ENCODE data around the gene MEGF8. TPM values are rescaled to one million over a fixed set of nuclear protein-coding genes. Genes with fewer than 3 reads are reported as not detected.

The MEGF8 gene, protein sequence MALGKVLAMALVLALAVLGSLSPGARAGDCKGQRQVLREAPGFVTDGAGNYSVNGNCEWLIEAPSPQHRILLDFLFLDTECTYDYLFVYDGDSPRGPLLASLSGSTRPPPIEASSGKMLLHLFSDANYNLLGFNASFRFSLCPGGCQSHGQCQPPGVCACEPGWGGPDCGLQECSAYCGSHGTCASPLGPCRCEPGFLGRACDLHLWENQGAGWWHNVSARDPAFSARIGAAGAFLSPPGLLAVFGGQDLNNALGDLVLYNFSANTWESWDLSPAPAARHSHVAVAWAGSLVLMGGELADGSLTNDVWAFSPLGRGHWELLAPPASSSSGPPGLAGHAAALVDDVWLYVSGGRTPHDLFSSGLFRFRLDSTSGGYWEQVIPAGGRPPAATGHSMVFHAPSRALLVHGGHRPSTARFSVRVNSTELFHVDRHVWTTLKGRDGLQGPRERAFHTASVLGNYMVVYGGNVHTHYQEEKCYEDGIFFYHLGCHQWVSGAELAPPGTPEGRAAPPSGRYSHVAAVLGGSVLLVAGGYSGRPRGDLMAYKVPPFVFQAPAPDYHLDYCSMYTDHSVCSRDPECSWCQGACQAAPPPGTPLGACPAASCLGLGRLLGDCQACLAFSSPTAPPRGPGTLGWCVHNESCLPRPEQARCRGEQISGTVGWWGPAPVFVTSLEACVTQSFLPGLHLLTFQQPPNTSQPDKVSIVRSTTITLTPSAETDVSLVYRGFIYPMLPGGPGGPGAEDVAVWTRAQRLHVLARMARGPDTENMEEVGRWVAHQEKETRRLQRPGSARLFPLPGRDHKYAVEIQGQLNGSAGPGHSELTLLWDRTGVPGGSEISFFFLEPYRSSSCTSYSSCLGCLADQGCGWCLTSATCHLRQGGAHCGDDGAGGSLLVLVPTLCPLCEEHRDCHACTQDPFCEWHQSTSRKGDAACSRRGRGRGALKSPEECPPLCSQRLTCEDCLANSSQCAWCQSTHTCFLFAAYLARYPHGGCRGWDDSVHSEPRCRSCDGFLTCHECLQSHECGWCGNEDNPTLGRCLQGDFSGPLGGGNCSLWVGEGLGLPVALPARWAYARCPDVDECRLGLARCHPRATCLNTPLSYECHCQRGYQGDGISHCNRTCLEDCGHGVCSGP (N-terminal part only)
- total RNA-seq (ENCODE audit: unreplicated experiment), result 69.3 TPM
- long read RNA-seq, partial matches to known transcripts, result 0 of 7 reads
- long read RNA-seq, other reads (novel, unspliced or antisense), result 7 of 7 reads

- H3K4me3 Mint-ChIP-seq (ENCODE audit: unreplicated experiment), result peak within 1 kb of the TSS; percentile 90
- H3K4me1 Mint-ChIP-seq (ENCODE audit: unreplicated experiment), result peaks cover 38% of the 10 kb centered on the region
- no peak within 1 kb of the TSS for H3K27ac Mint-ChIP-seq (ENCODE audit: unreplicated experiment)
- peak; percentile 94 for DNase-seq (ENCODE audit: low spot score)
- TF ChIP-seq CTCF (IDR thresholded peaks at IDR 0.05; ENCODE audit: unreplicated experiment), result peak; percentile 14
- H3K9me3 Mint-ChIP-seq (ENCODE audit: unreplicated experiment), result no peaks in the 10 kb centered on the region
- peaks cover 26% of the 10 kb centered on the region for H3K27me3 Mint-ChIP-seq (ENCODE audit: unreplicated experiment)
- peaks cover 11% of the 10 kb centered on the region for H3K36me3 Mint-ChIP-seq (ENCODE audit: low read depth, unreplicated experiment)
These were observed at the start of gene MEGF8 for GRCh38 chr19:42325308-42325895. Gene MEGF8 (plus strand): TSS chr19:42325635. CDS start chr19:42326244, 609 bp downstream.

GRCh38 chr19:42276284-42276683 is 49.2 kb upstream of the MEGF8 start:
- DNase-seq (ENCODE audit: low spot score), result no peak
- peaks cover 27% of the 10 kb centered on the region for H3K36me3 Mint-ChIP-seq (ENCODE audit: low read depth, unreplicated experiment)
- H3K27me3 Mint-ChIP-seq (ENCODE audit: unreplicated experiment), result peaks cover 9% of the 10 kb centered on the region
- H3K4me1 Mint-ChIP-seq (ENCODE audit: unreplicated experiment), result peaks cover 34% of the 10 kb centered on the region
- no peaks in the 10 kb centered on the region for H3K9me3 Mint-ChIP-seq (ENCODE audit: unreplicated experiment)
- H3K27ac Mint-ChIP-seq (ENCODE audit: unreplicated experiment), result no peak overlapping the region
- peak overlapping the region; percentile 78 for H3K4me3 Mint-ChIP-seq (ENCODE audit: unreplicated experiment)
- TF ChIP-seq CTCF (IDR thresholded peaks at IDR 0.05; ENCODE audit: unreplicated experiment), result no peak

- no peak for DNase-seq (ENCODE audit: low spot score)
These were observed 48.6 kb upstream of the MEGF8 start for GRCh38 chr19:42276821-42277220.

More at GRCh38 chr19:42276821-42277220, 48.6 kb upstream of the MEGF8 start:
- no peak overlapping the region for H3K4me3 Mint-ChIP-seq (ENCODE audit: unreplicated experiment)
- no peak overlapping the region for H3K27ac Mint-ChIP-seq (ENCODE audit: unreplicated experiment)
- no peaks in the 10 kb centered on the region for H3K9me3 Mint-ChIP-seq (ENCODE audit: unreplicated experiment)
- peaks cover 22% of the 10 kb centered on the region for H3K36me3 Mint-ChIP-seq (ENCODE audit: low read depth, unreplicated experiment)
- H3K27me3 Mint-ChIP-seq (ENCODE audit: unreplicated experiment), result peaks cover 9% of the 10 kb centered on the region
- H3K4me1 Mint-ChIP-seq (ENCODE audit: unreplicated experiment), result peaks cover 33% of the 10 kb centered on the region
- TF ChIP-seq CTCF (IDR thresholded peaks at IDR 0.05; ENCODE audit: unreplicated experiment), result no peak

Measured in endothelial cell (in vitro differentiated cells).